H1 (cell line): ENCODE results near the gene NSUN6.

ENCODE experiments used
- CBX5 ChIP-seq: fragments of 300-800, 300-1000 bp; sonication (generic); IDR thresholded peaks from 2 replicates; pipeline ENCODE4 v1.7.1; 2016; ENCODE audit warnings: antibody characterized with exemption, low read length, low read depth
- CTCF ChIP-seq, 3 experiments: IDR thresholded peaks; 1 replicate in 2 of 3; 2 replicates in 1 of 3; pipeline versions ENCODE4 v1.5.1 to v1.6.1; 2011; ENCODE audit warnings: low read length in 3 of 3, mild to moderate bottlenecking in 3 of 3, inconsistent platforms in 2 of 3, low read depth in 1 of 3, moderate library complexity in 1 of 3; ENCODE audit not compliant: insufficient read depth in 1 of 3; ENCODE audit errors: control extremely low read depth in 1 of 3
- EZH2 ChIP-seq: fragments of 200-600 bp; sonication (generic); IDR thresholded peaks from 2 replicates; pipeline ENCODE4 v1.7.1; 2012; ENCODE audit warnings: low read depth, mild to moderate bottlenecking, moderate library complexity, low read length, inconsistent platforms; ENCODE audit not compliant: severe bottlenecking
- HDAC6 ChIP-seq: IDR thresholded peaks from one replicate; pipeline ENCODE4 v1.7.1; 2012; ENCODE audit warnings: low read depth, mild to moderate bottlenecking, inconsistent platforms, low read length, moderate library complexity
- KDM5A ChIP-seq: fragments of 200-600 bp; IDR thresholded peaks from 2 replicates; pipeline ENCODE4 v1.7.1; 2012; ENCODE audit warnings: mild to moderate bottlenecking, low read length, inconsistent platforms, mixed read lengths
- RAD21 ChIP-seq, 2 experiments: IDR thresholded peaks in 1 of 2; conservative IDR thresholded peaks in 1 of 2; 2 replicates each; pipeline ENCODE4 v1.6.1; 2011; ENCODE audit warnings: low read depth in 2 of 2, low read length in 2 of 2, improper control_type of control experiment in 1 of 2, inconsistent platforms in 1 of 2, mild to moderate bottlenecking in 1 of 2, moderate library complexity in 1 of 2
- RBBP5 ChIP-seq: IDR thresholded peaks from 2 replicates; pipeline ENCODE4 v1.7.1; 2012; ENCODE audit warnings: low read depth, mild to moderate bottlenecking, inconsistent platforms, low read length, moderate library complexity, borderline replicate concordance
- SIN3A ChIP-seq, 2 experiments: IDR thresholded peaks in 1 of 2; conservative IDR thresholded peaks in 1 of 2; 2 replicates each; pipeline ENCODE4 v1.6.1; 2011 to 2012; ENCODE audit warnings: low read length in 2 of 2, improper control_type of control experiment in 1 of 2, low read depth in 1 of 2, mild to moderate bottlenecking in 1 of 2
- TAF1 ChIP-seq: IDR thresholded peaks from 2 replicates; pipeline ENCODE4 v1.6.1; 2011; ENCODE audit warnings: mild to moderate bottlenecking, low read depth, low read length
- TEAD4 ChIP-seq: IDR thresholded peaks from 2 replicates; pipeline ENCODE4 v1.6.1; 2012; ENCODE audit warnings: low read depth, low read length, inconsistent platforms, mixed read lengths

GRCh38 chr10:18635995-18636394 is 15.4 kb downstream of the NSUN6 start:
- TF ChIP-seq RAD21 (IDR thresholded peaks at IDR 0.05 in 1 of 2, conservative IDR thresholded peaks at IDR 0.05 in 1 of 2; ENCODE audit: low read depth in 2 of 2, low read length in 2 of 2) (no peak), CTCF (IDR thresholded peaks at IDR 0.05; ENCODE audit: control extremely low read depth in 1 of 3, insufficient read depth in 1 of 3, low read depth in 1 of 3, low read length in 3 of 3) (no peak), TAF1 (no peak), SIN3A (conservative IDR thresholded peaks at IDR 0.05 in 1 of 2, IDR thresholded peaks at IDR 0.05 in 1 of 2; ENCODE audit: low read depth in 1 of 2, low read length in 2 of 2) (no peak), RBBP5 (no peak), CBX5 (no peak), HDAC6 (no peak), KDM5A (no peak), TEAD4 (no peak), EZH2 (no peak)
